H9 (cell line): ENCODE measurements around the gene ING5. TPM values are rescaled to one million over a fixed set of nuclear protein-coding genes. Genes with fewer than 3 reads are reported as not detected.

Source experiments
- DNase-seq: peaks from one replicate; pipeline ENCODE4 v3.0.0-alpha.2; 2017
- H2AFZ ChIP-seq: one replicate; pipeline ENCODE4 v1.6.1; 2013; ENCODE audit warnings: mild to moderate bottlenecking, low read length, control low read depth, moderate library complexity
- H2AK5ac ChIP-seq: 2 replicates; pipeline ENCODE4 v1.6.1; 2013; ENCODE audit warnings: low read length, control low read depth, mixed read lengths; ENCODE audit not compliant: insufficient read length
- H2BK120ac ChIP-seq: one replicate; pipeline ENCODE4 v1.6.1; 2013; ENCODE audit warnings: low read depth, mild to moderate bottlenecking, low read length, control low read depth, inconsistent platforms; ENCODE audit not compliant: poor library complexity, severe bottlenecking
- H2BK12ac ChIP-seq: 2 replicates; pipeline ENCODE4 v1.6.1; 2013; ENCODE audit warnings: low read length, control low read depth, mixed read lengths, low read depth; ENCODE audit not compliant: insufficient read length
- H2BK15ac ChIP-seq: 2 replicates; pipeline ENCODE4 v1.6.1; 2013; ENCODE audit warnings: low read depth, low read length, control low read depth
- H2BK20ac ChIP-seq: one replicate; pipeline ENCODE4 v1.6.1; 2013; ENCODE audit warnings: low read depth, mild to moderate bottlenecking, low read length, control low read depth, inconsistent platforms; ENCODE audit not compliant: poor library complexity, severe bottlenecking
- H2BK5ac ChIP-seq: 2 replicates; pipeline ENCODE4 v1.6.1; 2013; ENCODE audit warnings: low read length, control low read depth, mixed read lengths; ENCODE audit not compliant: insufficient read length
- H3K14ac ChIP-seq: 2 replicates; pipeline ENCODE4 v1.6.1; 2013; ENCODE audit warnings: low read length, control low read depth; ENCODE audit not compliant: insufficient read depth
- H3K18ac ChIP-seq: 2 replicates; pipeline ENCODE4 v1.6.1; 2013; ENCODE audit warnings: low read depth, mild to moderate bottlenecking, mixed read lengths, low read length, control low read depth; ENCODE audit not compliant: insufficient read length
- H3K23ac ChIP-seq: 2 replicates; pipeline ENCODE4 v1.6.1; 2013; ENCODE audit warnings: low read length, control low read depth, mixed read lengths, low read depth; ENCODE audit not compliant: insufficient read length
- H3K23me2 ChIP-seq: 2 replicates; pipeline ENCODE4 v1.6.1; 2013; ENCODE audit warnings: low read depth, mild to moderate bottlenecking, mixed read lengths, low read length, control low read depth; ENCODE audit not compliant: insufficient read length, poor library complexity, severe bottlenecking
- H3K27ac ChIP-seq: 2 replicates; pipeline ENCODE4 v1.5.1; 2013; ENCODE audit warnings: low read length, control low read depth, mixed read lengths, low read depth; ENCODE audit not compliant: insufficient read length
- H3K27me3 ChIP-seq: 2 replicates; pipeline ENCODE4 v1.6.1; 2013; ENCODE audit warnings: low read length, control low read depth, inconsistent platforms; ENCODE audit not compliant: insufficient read depth
- H3K4ac ChIP-seq: 2 replicates; pipeline ENCODE4 v1.6.1; 2013; ENCODE audit warnings: low read depth, mild to moderate bottlenecking, control low read depth, inconsistent platforms, low read length, moderate library complexity
- H3K4me1 ChIP-seq: 2 replicates; pipeline ENCODE4 v1.6.1; 2013; ENCODE audit warnings: low read length, control low read depth, inconsistent platforms; ENCODE audit not compliant: insufficient read depth
- H3K4me2 ChIP-seq: 2 replicates; pipeline ENCODE4 v1.6.1; 2013; ENCODE audit warnings: low read length, control low read depth, mixed read lengths; ENCODE audit not compliant: insufficient read length, insufficient read depth
- H3K56ac ChIP-seq: 2 replicates; pipeline ENCODE4 v1.6.1; 2013; ENCODE audit warnings: low read depth, mild to moderate bottlenecking, mixed read lengths, low read length, control low read depth; ENCODE audit not compliant: insufficient read length
- H3K79me1 ChIP-seq: 2 replicates; pipeline ENCODE4 v1.6.1; 2013; ENCODE audit warnings: low read depth, mild to moderate bottlenecking, moderate library complexity, low read length, control low read depth, inconsistent platforms; ENCODE audit not compliant: insufficient read depth, poor library complexity, severe bottlenecking
- H3K79me2 ChIP-seq: 2 replicates; pipeline ENCODE4 v1.6.1; 2013; ENCODE audit warnings: low read length, control low read depth, inconsistent platforms; ENCODE audit not compliant: insufficient read depth
- H3K9ac ChIP-seq: 2 replicates; pipeline ENCODE4 v1.6.1; 2013; ENCODE audit warnings: low read length, control low read depth, mixed read lengths; ENCODE audit not compliant: insufficient read length; ENCODE audit errors: extremely low read depth
- H3K9me3 ChIP-seq: one replicate; pipeline ENCODE4 v1.6.1; 2013; ENCODE audit warnings: low read depth, low read length, inconsistent platforms; ENCODE audit not compliant: control insufficient read depth
- H3T11ph ChIP-seq: one replicate; pipeline ENCODE4 v1.6.1; 2013; ENCODE audit warnings: mild to moderate bottlenecking, low read length, control low read depth, inconsistent platforms
- H4K20me1 ChIP-seq: one replicate; pipeline ENCODE4 v1.6.1; 2013; ENCODE audit not compliant: control insufficient read depth, insufficient read length, insufficient read depth
- H4K5ac ChIP-seq: 2 replicates; pipeline ENCODE4 v1.6.1; 2013; ENCODE audit warnings: low read depth, mild to moderate bottlenecking, mixed read lengths, low read length, control low read depth; ENCODE audit not compliant: insufficient read length
- H4K8ac ChIP-seq: replicated peaks from 2 replicates; pipeline ENCODE4 v1.6.1; 2013; ENCODE audit warnings: low read length, control low read depth, mixed read lengths, low read depth; ENCODE audit not compliant: insufficient read length
- H4K91ac ChIP-seq: 2 replicates; pipeline ENCODE4 v1.6.1; 2013; ENCODE audit warnings: low read depth, mild to moderate bottlenecking, moderate library complexity, mixed read lengths, low read length, control low read depth; ENCODE audit not compliant: insufficient read length
- H3K27ac Mint-ChIP-seq, 3 experiments: 2 replicates in 2 of 3; 3 replicates in 1 of 3; pipeline ENCODE4 v1.8.0; 2020 to 2021; ENCODE audit warnings: mixed read lengths in 3 of 3, mild to moderate bottlenecking in 1 of 3, moderate library complexity in 1 of 3
- H3K27me3 Mint-ChIP-seq: 2 replicates; pipeline ENCODE4 v1.8.0; 2021; ENCODE audit warnings: low read depth, mild to moderate bottlenecking, moderate library complexity, mixed read lengths
- H3K36me3 Mint-ChIP-seq, 3 experiments: 2 replicates in 2 of 3; 3 replicates in 1 of 3; pipeline ENCODE4 v1.8.0; 2020 to 2021; ENCODE audit warnings: low read depth in 3 of 3, mixed read lengths in 3 of 3; ENCODE audit not compliant: insufficient read depth in 1 of 3
- H3K4me1 Mint-ChIP-seq, 2 experiments: 2 replicates each; pipeline ENCODE4 v1.8.0; 2020; ENCODE audit warnings: mixed read lengths in 2 of 2
- H3K4me3 Mint-ChIP-seq, 2 experiments: 2 replicates in 1 of 2; 3 replicates in 1 of 2; pipeline ENCODE4 v1.8.0; 2020 to 2021; ENCODE audit warnings: mild to moderate bottlenecking in 2 of 2, mixed read lengths in 2 of 2, moderate library complexity in 1 of 2
- H3K9me3 Mint-ChIP-seq, 2 experiments: 2 replicates in 1 of 2; 3 replicates in 1 of 2; pipeline ENCODE4 v1.8.0; 2020; ENCODE audit warnings: mild to moderate bottlenecking in 2 of 2, mixed read lengths in 2 of 2, moderate library complexity in 1 of 2
- WGBS: extraction: QIAGEN DNeasy Blood & Tissue Kit; methylation state at CpG from one replicate; pipeline ENCODE4 v1.1.7; 2013; ENCODE audit warnings: missing lambda C conversion rate, low lambda C conversion rate, mixed read lengths; ENCODE audit not compliant: insufficient read length; ENCODE audit errors: extremely low coverage; 5-methylcytosine and 5-hydroxymethylcytosine counted together
- total RNA-seq: library from RNA; stranded (reverse); gene quantifications from 2 replicates; pipeline ENCODE4 v1.2.1, GENCODE V29; 2021
- TF ChIP-seq, protein P1 (sequence below): fragments of 200-600 bp; sonication (generic); conservative IDR thresholded peaks from 3 replicates; pipeline ENCODE4 v1.8.0; 2021; ENCODE audit warnings: antibody characterized with exemption, mild to moderate bottlenecking

The ING5 gene
- total RNA-seq, 1 experiment from 2014 or later, result 66.0 TPM

DNA sequence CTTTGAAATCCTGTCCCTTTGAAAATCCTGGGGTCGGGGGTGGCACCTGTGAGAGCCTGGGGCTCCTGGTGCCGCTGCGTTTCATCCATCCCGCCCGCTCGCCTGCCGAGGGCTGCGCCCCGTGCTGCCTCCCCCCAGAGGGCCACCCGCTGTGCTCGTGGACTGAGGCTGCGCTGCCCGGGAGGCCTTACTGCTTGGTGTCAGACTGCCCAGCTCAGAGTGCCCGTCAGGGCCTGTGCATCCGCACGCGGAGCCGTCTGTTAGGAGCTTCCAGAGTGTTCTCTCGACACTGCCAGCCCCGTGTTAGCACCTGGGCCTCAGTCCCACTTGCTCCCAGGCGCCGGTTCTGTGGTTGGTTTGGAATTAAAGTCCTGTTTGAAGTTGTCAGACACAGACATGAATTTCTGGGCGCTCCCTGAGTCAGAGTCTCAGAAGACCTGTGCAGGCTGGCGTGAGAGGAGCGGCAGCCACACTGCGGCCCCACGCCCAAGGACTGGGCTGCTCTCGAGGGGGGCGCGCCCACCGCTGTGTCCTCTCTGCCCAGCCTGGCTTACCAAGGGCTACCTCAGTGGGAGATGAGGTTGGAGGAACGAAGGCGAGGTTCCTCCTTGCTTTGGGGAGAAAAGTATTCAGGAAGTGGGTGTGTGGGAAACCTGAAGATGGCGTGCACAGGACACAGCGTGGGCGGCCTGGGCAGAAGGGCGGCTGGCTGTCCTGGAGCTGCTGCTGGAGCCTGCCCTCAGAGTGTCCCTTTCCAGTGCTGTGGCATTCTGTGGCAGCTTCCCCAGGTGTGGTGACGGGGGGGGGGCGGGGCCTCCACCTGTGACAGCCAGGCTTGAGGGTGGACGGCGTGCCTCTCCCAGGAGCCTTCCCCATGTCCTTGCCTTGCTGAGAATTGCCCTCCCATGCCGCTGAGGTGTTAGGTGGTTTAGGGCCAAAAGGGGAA lies 29.3 kb upstream of the ING5 start:
- no peak overlapping the region for H3K4me3 Mint-ChIP-seq
- no peaks in the 10 kb centered on the region for H3K4me1 ChIP-seq
- H3K4me2 ChIP-seq, result no peak overlapping the region
- H3K9me3 ChIP-seq, result no peaks in the 10 kb centered on the region
- H3K27ac Mint-ChIP-seq, result 0 out of 7 replicates have a peak overlapping the region, but pooled peaks of 1 of the 3 experiments have one; percentile 35
- H3K4me1 Mint-ChIP-seq, result peaks cover 0 to 2% of the 10 kb centered on the region in 2 experiments; a peak in 2 of 4 replicates
- H4K5ac ChIP-seq, result no peak overlapping the region
- H2AFZ ChIP-seq, result no peak overlapping the region
- H4K20me1 ChIP-seq, result no peaks in the 10 kb centered on the region
- peaks cover 11 to 81% (median 63%) of the 10 kb centered on the region in 3 experiments; a peak in 6 of 7 replicates for H3K36me3 Mint-ChIP-seq
- no peak overlapping the region for H3K18ac ChIP-seq
- H2BK5ac ChIP-seq, result no peak overlapping the region
- no peak overlapping the region for H2BK12ac ChIP-seq
- no CpG with 5 or more reads among the region's 42 CpGs for WGBS
- H3K14ac ChIP-seq, result no peak overlapping the region
- no peaks in the 10 kb centered on the region for H3K79me1 ChIP-seq
- no peaks in the 10 kb centered on the region for H3K27me3 ChIP-seq
- no peaks in the 10 kb centered on the region for H3K79me2 ChIP-seq
- TF ChIP-seq, protein P1, sequence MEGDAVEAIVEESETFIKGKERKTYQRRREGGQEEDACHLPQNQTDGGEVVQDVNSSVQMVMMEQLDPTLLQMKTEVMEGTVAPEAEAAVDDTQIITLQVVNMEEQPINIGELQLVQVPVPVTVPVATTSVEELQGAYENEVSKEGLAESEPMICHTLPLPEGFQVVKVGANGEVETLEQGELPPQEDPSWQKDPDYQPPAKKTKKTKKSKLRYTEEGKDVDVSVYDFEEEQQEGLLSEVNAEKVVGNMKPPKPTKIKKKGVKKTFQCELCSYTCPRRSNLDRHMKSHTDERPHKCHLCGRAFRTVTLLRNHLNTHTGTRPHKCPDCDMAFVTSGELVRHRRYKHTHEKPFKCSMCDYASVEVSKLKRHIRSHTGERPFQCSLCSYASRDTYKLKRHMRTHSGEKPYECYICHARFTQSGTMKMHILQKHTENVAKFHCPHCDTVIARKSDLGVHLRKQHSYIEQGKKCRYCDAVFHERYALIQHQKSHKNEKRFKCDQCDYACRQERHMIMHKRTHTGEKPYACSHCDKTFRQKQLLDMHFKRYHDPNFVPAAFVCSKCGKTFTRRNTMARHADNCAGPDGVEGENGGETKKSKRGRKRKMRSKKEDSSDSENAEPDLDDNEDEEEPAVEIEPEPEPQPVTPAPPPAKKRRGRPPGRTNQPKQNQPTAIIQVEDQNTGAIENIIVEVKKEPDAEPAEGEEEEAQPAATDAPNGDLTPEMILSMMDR, result no peak
- H2BK20ac ChIP-seq, result no peak overlapping the region
- no peak overlapping the region for H3T11ph ChIP-seq
- no peak overlapping the region for H3K4ac ChIP-seq
- no peaks in the 10 kb centered on the region for H3K27me3 Mint-ChIP-seq
- no peak overlapping the region for H2AK5ac ChIP-seq
- H3K9me3 Mint-ChIP-seq, result no peaks in the 10 kb centered on the region
- H3K27ac ChIP-seq, result no peak overlapping the region
- H2BK15ac ChIP-seq, result no peak overlapping the region
- H3K23ac ChIP-seq, result no peak overlapping the region
- no peak for DNase-seq
- no peak overlapping the region for H4K8ac ChIP-seq
- H3K9ac ChIP-seq, result no peak overlapping the region
- H3K23me2 ChIP-seq, result no peaks in the 10 kb centered on the region
- H3K56ac ChIP-seq, result no peak overlapping the region
- no peak overlapping the region for H2BK120ac ChIP-seq
- no peak overlapping the region for H4K91ac ChIP-seq
